ENCODE data around the gene EPHA7. TPM values are rescaled to one million over a fixed set of nuclear protein-coding genes. Genes with fewer than 3 reads are reported as not detected.

EPHA7 gene
- polyA plus RNA-seq, 1 donor (not counting 4 experiments of a cell fraction or from before 2014, with no cell fraction given), result not detected

- Histone ChIP-seq H3K9ac (ENCODE audit: control insufficient read depth, extremely low read depth, insufficient read depth, low read length) (no peak overlapping the region), H3K27me3 (ENCODE audit: control insufficient read depth, extremely low read depth, insufficient read depth, low read length) (no peaks in the 10 kb centered on the region), H3K4me1 (ENCODE audit: control insufficient read depth, extremely low read depth, insufficient read depth, low read length) (no peaks in the 10 kb centered on the region), H3K9me3 (ENCODE audit: control insufficient read depth, low read depth, low read length) (no peaks in the 10 kb centered on the region), H4K20me1 (ENCODE audit: control insufficient read depth, extremely low read depth, insufficient read depth, low read length) (no peaks in the 10 kb centered on the region), H3K4me2 (ENCODE audit: control insufficient read depth, extremely low read depth, insufficient read depth, low read depth, low read length) (no peak overlapping the region), H3K27ac (ENCODE audit: control insufficient read depth, insufficient read depth, low read length) (no peak overlapping the region), H2AFZ (ENCODE audit: control insufficient read depth, low read length) (no peak overlapping the region), H3K79me2 (ENCODE audit: control insufficient read depth, insufficient read depth, low read length) (no peaks in the 10 kb centered on the region), H3K36me3 (ENCODE audit: control insufficient read depth in 2 of 2, extremely low read depth in 1 of 2, insufficient read depth in 2 of 2, low read length in 2 of 2) (no peaks in the 10 kb centered on the region), H3K9me1 (ENCODE audit: control insufficient read depth, extremely low read depth, insufficient read depth, low read length) (no peaks in the 10 kb centered on the region), H3K4me3 (ENCODE audit: control insufficient read depth in 2 of 3, extremely low read depth in 1 of 3, insufficient read depth in 2 of 3, low read depth in 1 of 3, low read length in 3 of 3) (no peak overlapping the region)
- TF ChIP-seq EZH2 (IDR thresholded peaks at IDR 0.05; ENCODE audit: low read length) (no peak), CTCF (optimal IDR thresholded peaks at IDR 0.05 in 1 of 3, IDR thresholded peaks at IDR 0.05 in 1 of 3, conservative IDR thresholded peaks at IDR 0.05 in 1 of 3; ENCODE audit: extremely low read depth in 1 of 3, insufficient read depth in 2 of 3, low read length in 3 of 3) (no peak)
- no peak for FAIRE-seq
- dilution Hi-C loops (cut with MboI; ENCODE audit: extremely low pct_ligation_motif_present, low sequenced_read_pairs), result no loop called here
- no peak for DNase-seq (ENCODE audit: low read depth, low spot score)
Measured at GRCh38 chr6:93219447-93219846, 199.9 kb downstream of the EPHA7 start.

GRCh38 chr6:93218096-93218495, 201.3 kb downstream of the EPHA7 start:
- H3K9me3 ChIP-seq (ENCODE audit: control insufficient read depth, low read depth, low read length), result no peaks in the 10 kb centered on the region
- no peak overlapping the region for H3K27ac ChIP-seq (ENCODE audit: control insufficient read depth, insufficient read depth, low read length)
- no peaks in the 10 kb centered on the region for H4K20me1 ChIP-seq (ENCODE audit: control insufficient read depth, extremely low read depth, insufficient read depth, low read length)
- no peaks in the 10 kb centered on the region for H3K27me3 ChIP-seq (ENCODE audit: control insufficient read depth, extremely low read depth, insufficient read depth, low read length)
- no peaks in the 10 kb centered on the region for H3K79me2 ChIP-seq (ENCODE audit: control insufficient read depth, insufficient read depth, low read length)
- H3K9ac ChIP-seq (ENCODE audit: control insufficient read depth, extremely low read depth, insufficient read depth, low read length), result no peak overlapping the region
- no peak overlapping the region for H3K4me3 ChIP-seq (ENCODE audit: control insufficient read depth in 2 of 3, extremely low read depth in 1 of 3, insufficient read depth in 2 of 3, low read depth in 1 of 3, low read length in 3 of 3)
- no peak overlapping the region for H2AFZ ChIP-seq (ENCODE audit: control insufficient read depth, low read length)
- dilution Hi-C loops (cut with MboI; ENCODE audit: extremely low pct_ligation_motif_present, low sequenced_read_pairs), result no loop called here
- no peaks in the 10 kb centered on the region for H3K4me1 ChIP-seq (ENCODE audit: control insufficient read depth, extremely low read depth, insufficient read depth, low read length)
- H3K9me1 ChIP-seq (ENCODE audit: control insufficient read depth, extremely low read depth, insufficient read depth, low read length), result no peaks in the 10 kb centered on the region
- FAIRE-seq, result no peak
- no peak for TF ChIP-seq CTCF (optimal IDR thresholded peaks at IDR 0.05 in 1 of 3, IDR thresholded peaks at IDR 0.05 in 1 of 3, conservative IDR thresholded peaks at IDR 0.05 in 1 of 3; ENCODE audit: extremely low read depth in 1 of 3, insufficient read depth in 2 of 3, low read length in 3 of 3)
- TF ChIP-seq EZH2 (IDR thresholded peaks at IDR 0.05; ENCODE audit: low read length), result no peak
- no peak overlapping the region for H3K4me2 ChIP-seq (ENCODE audit: control insufficient read depth, extremely low read depth, insufficient read depth, low read depth, low read length)
- H3K36me3 ChIP-seq (ENCODE audit: control insufficient read depth in 2 of 2, extremely low read depth in 1 of 2, insufficient read depth in 2 of 2, low read length in 2 of 2), result no peaks in the 10 kb centered on the region
- no peak for DNase-seq (ENCODE audit: low read depth, low spot score)

All from keratinocyte (primary cell).